ENCODE data around the gene KDM5B.

KDM5B gene

DNA sequence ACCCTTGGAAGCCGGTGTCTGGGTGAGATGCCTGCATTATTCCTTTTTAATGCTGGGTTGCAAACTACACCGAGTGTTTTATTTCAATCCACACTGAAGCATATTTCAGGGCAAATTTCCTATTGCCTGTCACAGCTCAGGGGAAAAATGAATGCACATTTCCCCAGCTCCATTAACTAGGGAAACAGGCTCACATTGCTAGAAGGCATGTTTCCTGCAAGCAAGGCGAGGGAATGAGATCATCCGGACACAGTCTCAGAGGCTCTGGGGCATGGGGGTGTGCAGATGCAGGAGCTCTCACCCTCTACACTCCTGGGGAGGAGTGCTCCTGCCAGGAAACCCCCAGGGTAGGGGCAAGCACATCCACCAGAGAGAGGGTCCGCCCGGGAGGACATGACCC is 122.6 kb downstream of the KDM5B start:
- DNase-seq (ENCODE audit: low read depth): no peak

DNA sequence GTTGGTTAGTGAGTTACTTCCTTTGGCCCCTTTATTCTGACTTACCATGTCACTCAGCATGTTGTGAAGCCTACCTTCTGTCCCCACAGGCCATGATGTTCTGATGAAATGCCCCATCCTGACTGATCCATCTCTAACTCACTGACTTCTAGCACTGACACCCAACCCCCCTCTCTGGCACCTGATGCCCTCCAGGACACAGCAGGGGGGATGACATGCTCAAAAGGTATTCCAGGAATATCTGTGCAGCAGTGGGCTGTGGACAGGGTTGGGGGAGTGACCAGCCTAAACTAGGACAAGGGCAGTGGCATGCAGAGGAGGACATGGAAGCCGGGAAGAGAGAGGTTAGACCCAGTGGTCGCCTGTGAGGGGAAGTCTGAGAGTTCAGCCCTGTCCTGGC is 123.5 kb downstream of the KDM5B start:
- no peak for DNase-seq (ENCODE audit: low read depth)

DNA sequence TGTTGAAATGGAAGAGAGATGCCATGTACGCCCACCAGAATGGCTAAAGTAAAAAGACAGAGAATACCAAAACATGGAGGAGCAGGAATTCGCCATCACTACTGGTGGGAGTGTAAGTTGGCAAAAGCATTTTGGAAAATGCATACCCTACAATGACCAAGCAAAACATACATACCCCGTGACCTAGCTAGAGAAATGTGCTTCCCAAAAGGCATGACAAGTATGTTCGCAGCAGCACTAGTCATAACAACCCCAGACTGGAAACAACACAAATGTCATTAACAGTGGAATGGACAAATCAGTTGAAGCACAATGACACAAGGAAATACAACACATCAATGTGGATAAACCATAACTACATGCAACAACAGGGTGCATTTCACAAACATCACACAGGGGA is 125.2 kb downstream of the KDM5B start:
- no peak for DNase-seq (ENCODE audit: low read depth)

DNA sequence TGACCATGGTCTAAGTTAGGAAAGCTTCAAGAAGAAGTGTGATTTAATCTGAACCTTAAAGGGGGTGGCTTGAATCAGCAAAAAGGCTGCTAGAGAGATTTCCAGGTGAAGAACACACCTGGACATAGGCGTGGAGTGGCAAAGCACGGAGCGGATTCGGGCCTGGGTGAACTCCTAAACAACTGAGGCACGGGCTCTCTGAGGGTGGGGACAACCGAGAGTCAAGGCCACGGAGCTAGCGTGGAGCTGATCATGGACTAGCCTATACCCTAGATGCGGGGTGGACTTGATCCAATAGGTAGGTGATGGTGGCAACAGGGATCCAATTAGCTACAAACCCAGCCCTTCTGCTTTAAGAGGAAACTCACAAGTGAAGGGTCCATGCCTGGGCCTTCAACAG is 125.7 kb downstream of the KDM5B start:
- no peak for DNase-seq (ENCODE audit: low read depth)

DNA sequence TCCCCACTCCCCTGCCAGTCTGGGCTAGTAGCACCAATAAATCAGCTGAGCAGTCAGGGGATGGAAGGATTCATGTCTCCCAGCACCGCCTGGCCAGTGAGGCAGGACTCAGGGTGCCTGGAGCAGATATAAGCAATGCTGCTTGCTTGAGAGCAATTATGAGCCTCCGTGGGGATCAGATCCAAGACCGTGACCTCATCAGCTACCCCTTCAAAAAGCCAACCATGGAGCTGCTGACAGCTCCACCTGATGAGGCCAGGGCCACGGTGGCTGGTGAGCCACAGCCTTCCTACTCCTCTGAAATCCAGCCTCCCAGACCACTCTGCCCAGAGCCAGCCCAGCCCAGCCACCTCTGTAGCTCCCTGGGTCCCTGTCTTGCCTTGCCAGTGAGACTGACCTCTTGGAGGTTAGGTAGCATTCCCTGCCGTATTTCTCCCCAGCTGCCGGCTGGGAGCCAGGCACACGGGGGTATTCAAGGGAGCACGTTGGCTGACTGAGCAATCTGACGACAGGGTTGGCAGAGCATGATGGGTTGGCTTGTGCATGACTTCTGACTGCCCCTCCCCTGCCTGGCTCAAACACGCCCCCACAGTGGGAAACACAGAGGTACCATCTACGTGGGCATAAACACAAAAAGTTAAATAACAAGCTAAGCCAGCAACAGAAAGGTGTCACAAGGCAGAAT is 126.3 kb downstream of the KDM5B start:
- DNase-seq (ENCODE audit: low read depth): no peak

DNA sequence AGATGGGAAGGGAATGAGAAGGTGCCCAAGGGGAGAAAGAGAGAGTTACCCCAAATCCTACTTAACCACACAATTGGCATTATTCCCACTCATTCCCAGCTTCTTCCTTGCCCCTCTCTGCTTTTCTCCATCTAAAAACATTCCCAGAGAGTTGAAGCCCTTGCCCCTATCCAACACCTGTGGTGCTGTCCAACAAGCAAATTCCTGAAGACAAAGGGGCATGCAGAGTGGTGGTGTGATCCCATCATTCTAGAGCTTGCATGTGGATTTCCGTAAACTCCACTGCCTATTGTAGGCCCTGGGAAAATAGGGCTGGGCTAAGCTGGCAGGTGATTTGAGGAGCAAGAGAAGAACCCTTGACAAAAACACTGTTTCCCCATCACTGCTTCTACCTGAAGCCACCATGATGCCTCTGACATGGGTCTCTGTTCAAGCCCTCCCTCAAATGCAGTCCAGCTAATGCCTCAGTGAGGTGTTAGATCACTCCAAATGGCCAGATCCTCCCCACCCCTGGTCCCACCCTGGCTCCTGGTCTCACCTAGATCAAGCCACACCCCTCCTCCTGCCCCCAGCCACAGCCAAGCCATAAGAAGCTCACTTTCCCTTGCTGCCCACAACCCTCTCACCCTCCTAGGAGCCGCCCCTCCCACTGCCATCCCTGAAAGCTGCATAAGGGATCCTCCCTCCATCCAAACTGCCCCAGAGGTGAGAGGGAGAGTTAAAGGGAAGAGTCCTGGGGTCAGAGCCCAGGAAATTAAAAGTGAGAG is 127.5 kb downstream of the KDM5B start:
- no peak for DNase-seq (ENCODE audit: low read depth)

DNA sequence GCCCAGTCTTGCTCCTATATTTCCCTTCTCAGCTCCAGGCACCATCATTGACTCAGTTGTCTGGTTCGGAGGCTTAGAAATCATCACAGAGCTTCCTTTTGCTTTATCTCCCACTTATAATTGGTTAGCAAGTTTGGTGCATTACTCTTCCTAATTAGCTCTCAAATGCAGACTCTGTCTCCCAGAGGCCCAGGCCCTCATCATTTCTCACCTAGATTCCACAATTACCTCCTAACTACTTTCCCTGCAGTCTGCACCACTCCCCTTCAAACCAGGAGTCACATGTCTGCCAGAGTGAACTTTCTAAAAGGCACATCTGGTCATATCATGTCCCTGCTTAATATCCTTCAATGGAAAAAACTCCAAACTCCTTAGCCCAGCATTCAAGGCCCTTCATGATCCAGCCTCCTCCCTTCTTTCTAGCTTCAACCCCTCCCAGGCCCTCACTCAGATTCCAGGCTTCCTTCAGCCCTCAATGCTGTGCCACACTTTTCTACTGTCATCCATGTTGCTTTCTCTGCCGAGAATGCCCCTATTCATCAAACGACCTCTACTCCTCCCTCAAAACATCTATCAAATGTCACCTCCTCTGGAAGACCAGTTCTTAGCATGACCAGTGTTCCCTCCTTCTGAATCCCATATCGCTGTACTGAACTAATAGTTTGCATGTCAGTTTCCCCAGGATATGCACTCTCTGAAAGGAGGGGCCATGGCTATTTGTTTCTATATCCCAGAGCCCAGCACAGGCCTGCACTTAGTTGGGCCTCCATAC is 128.6 kb downstream of the KDM5B start:
- no peak for DNase-seq (ENCODE audit: low read depth)

DNA sequence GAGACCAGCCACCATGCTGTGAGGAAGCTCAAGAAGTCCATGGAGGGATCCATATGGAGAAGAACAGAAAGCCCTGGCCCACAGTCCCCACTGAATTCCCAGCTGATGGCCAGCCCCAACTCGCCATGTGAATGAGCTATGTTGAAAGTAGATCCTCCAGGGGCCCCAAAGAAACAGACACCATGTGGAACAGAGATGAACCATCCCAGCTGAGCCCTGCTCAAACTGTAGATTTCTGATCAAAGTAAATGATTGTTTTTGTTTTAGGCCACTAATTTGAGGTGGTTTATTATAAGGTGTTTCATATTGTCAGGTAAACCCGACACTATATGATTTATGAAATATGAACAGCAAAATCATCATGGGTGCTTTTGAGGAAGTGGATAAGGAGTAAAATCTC is 130.8 kb downstream of the KDM5B start:
- no peak for DNase-seq (ENCODE audit: low read depth)

Measured in activated T-cell treated with anti-CD3 and anti-CD28 coated beads for 1 hour (primary cell).